GM13976 (cell line): ENCODE measurements around the gene PLEKHA4.

Experiments used
- DNase-seq: peaks from one replicate; pipeline ENCODE4 v3.0.0; 2012; ENCODE audit warnings: low spot score
- CTCF ChIP-seq: IDR thresholded peaks from 2 replicates; pipeline ENCODE4 v1.5.1; 2012; ENCODE audit warnings: borderline replicate concordance, mild to moderate bottlenecking; ENCODE audit not compliant: insufficient read depth; ENCODE audit errors: extremely low read depth, missing control alignments, control extremely low read depth
- in situ Hi-C: fragments of 300-500 bp; cut with MboI; formaldehyde crosslinking; loops from one replicate; pipeline ENCODE4 v1.12.0; 2022; ENCODE audit warnings: low sequenced_read_pairs, mixed read lengths, inconsistent platforms; ENCODE audit not compliant: unreplicated experiment

The PLEKHA4 gene

GRCh38 chr19:48867123-48867745 lies 1.2 kb downstream of the PLEKHA4 start:
- no peak for DNase-seq
- in situ Hi-C loops: no loop called here
- no peak for TF ChIP-seq CTCF

- in situ Hi-C loops: no loop called here
- TF ChIP-seq CTCF: no peak
- no peak for DNase-seq
Measured at GRCh38 chr19:48866692-48867091, 1.7 kb downstream of the PLEKHA4 start.

- in situ Hi-C loops: no loop called here
- DNase-seq: no peak
- TF ChIP-seq CTCF: no peak
Measured at GRCh38 chr19:48862827-48863226, 5.6 kb downstream of the PLEKHA4 start.

GRCh38 chr19:48861313-48861712 lies 7.1 kb downstream of the PLEKHA4 start:
- no peak for DNase-seq
- in situ Hi-C loops: no loop called here
- no peak for TF ChIP-seq CTCF

GRCh38 chr19:48859711-48860572 lies 8.5 kb downstream of the PLEKHA4 start:
- TF ChIP-seq CTCF: no peak
- DNase-seq: no peak
- in situ Hi-C loops: no loop called here

- peak; percentile 83 for DNase-seq
- TF ChIP-seq CTCF: no peak
- in situ Hi-C loops: no loop called here
Measured at GRCh38 chr19:48858984-48859710, 9.3 kb downstream of the PLEKHA4 start.
